HepG2 (cell line): ENCODE results near the gene DUS3L. TPM values are rescaled to one million over a fixed set of nuclear protein-coding genes. Genes with fewer than 3 reads are reported as not detected.
A peak's percentile ranks its signal among the peaks of the same experiment; 100 is the strongest.

Experiments used
- ATRX ChIP-seq: sonication (generic); formaldehyde crosslinking; IDR thresholded peaks from 2 replicates; pipeline ENCODE4 v1.4.0; 2020; ENCODE audit warnings: missing genetic modification reagents, borderline replicate concordance
- FOXP1 ChIP-seq, 2 experiments: fragments of 450-650 bp in 1 of 2; IDR thresholded peaks; 2 replicates each; pipeline ENCODE4 v1.6.1; 2017 to 2018; ENCODE audit warnings: antibody characterized with exemption in 1 of 2
- MYC ChIP-seq: sonication (generic); formaldehyde crosslinking; IDR thresholded peaks from 2 replicates; pipeline ENCODE4 v1.9.0; 2021; ENCODE audit warnings: missing genetic modification reagents, borderline replicate concordance
- PCBP2 ChIP-seq: fragments of 200-400 bp; formaldehyde crosslinking; optimal IDR thresholded peaks from 2 replicates; pipeline ENCODE3; 2018; ENCODE audit warnings: low read length, low read depth; ENCODE audit not compliant: poor library complexity, severe bottlenecking
- ZFX ChIP-seq: sonication (generic); formaldehyde crosslinking; IDR thresholded peaks from 2 replicates; pipeline ENCODE4 v1.4.0; 2020; ENCODE audit warnings: mild to moderate bottlenecking, low read depth, missing genetic modification reagents, moderate library complexity
- polyA plus RNA-seq, 8 experiments: library from polyadenylated mRNA; depleted of rRNA in 3 of 8; stranded (reverse) in 7 of 8; unstranded in 1 of 8; fragments of >200 nt; fragmentation: Illumina TruSeq in 4 of 8; extraction: Trizol in 4 of 8; gene quantifications; 2 replicates each; pipeline versions ENCODE4 v1.2.1 to v1.2.3, GENCODE V29; 2011 to 2016; ENCODE audit warnings: low read depth in 4 of 8, missing spikeins in 1 of 8, mixed read lengths in 1 of 8; ENCODE audit not compliant: insufficient read depth in 1 of 8
- total RNA-seq, 5 experiments: library from RNA; depleted of rRNA; stranded (reverse); fragments of >200 nt; fragmentation: Illumina TruSeq; extraction: Trizol; gene quantifications; 2 replicates each; pipeline ENCODE4 v1.2.3, GENCODE V29; 2016; ENCODE audit warnings: low read depth in 1 of 5
- TF ChIP-seq, protein P1 (sequence below): sonication (generic); formaldehyde crosslinking; IDR thresholded peaks from 2 replicates; pipeline ENCODE4 v1.8.0; 2022; ENCODE audit warnings: missing genetic modification reagents, mild to moderate bottlenecking, moderate library complexity, borderline replicate concordance
- TF ChIP-seq, protein P2 (sequence below), 2 experiments: sonication (generic) in 1 of 2; formaldehyde crosslinking in 1 of 2; IDR thresholded peaks; 2 replicates each; pipeline versions ENCODE4 v1.6.1 to v1.9.0; 2014 to 2022; ENCODE audit warnings: antibody characterized with exemption in 1 of 2, borderline replicate concordance in 1 of 2, inconsistent platforms in 1 of 2, low read depth in 1 of 2, missing genetic modification reagents in 1 of 2
- TF ChIP-seq, protein P3 (sequence below): sonication (generic); formaldehyde crosslinking; IDR thresholded peaks from one replicate; pipeline ENCODE4 v1.5.1; 2020; ENCODE audit warnings: mild to moderate bottlenecking, missing genetic modification reagents; ENCODE audit errors: not compliant biosample characterization

The DUS3L gene
- total and polyA plus RNA-seq, 2 of the 13 experiments (the other 11 are each of a cell fraction or from before 2014, with no cell fraction given) = 13.3 to 25.1 TPM

DNA sequence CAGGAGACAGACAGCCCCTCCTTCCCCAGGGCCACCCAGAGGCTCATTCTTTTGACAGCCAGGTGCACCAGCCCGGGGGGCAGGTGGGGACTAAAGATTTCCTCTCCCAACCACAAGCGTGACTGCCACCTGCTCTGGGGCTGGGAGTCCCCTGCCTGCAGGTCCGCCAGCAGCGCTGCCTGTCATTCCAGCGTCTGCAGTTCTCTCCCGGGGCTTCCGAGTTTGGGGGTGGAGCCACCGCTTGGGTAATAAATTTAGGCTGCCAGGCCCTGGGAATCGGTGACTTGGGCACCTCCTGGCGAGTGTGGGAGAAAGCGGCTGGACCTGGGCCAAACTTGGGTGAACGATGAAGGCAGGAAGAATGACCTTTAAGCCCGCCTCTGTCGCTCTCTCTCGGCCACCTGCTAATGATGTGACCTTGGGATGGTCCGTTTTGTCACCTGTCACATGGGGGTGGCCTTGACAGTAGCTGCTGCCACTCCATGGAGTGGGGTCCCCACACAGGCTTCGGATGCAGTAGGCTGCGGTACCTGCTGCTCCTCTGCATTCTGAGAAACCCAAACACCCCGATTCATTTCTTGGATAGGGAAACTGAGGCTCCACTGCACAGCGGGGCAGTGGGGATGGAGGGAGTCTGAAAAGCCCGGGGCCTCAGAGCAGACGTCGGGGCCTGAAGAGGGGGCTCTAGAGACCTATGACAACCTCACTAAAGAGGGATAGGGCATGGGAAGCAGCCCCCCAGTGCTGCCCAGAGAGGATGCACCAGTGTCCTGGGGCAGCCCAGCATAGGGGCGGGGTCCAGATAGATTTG, 35.8 kb upstream of the DUS3L start (continued):
- TF ChIP-seq ZFX (CRISPR knock-in tag) (no peak; the same call in 1 of the 2 replicates), PCBP2 (no peak), FOXP1 (IDR thresholded peaks at IDR 0.05) (no peak), FOXP1 (CRISPR knock-in tag; IDR thresholded peaks at IDR 0.05) (no peak), ATRX (CRISPR knock-in tag) (no peak), MYC (CRISPR knock-in tag) (no peak)
- TF ChIP-seq, protein P1, sequence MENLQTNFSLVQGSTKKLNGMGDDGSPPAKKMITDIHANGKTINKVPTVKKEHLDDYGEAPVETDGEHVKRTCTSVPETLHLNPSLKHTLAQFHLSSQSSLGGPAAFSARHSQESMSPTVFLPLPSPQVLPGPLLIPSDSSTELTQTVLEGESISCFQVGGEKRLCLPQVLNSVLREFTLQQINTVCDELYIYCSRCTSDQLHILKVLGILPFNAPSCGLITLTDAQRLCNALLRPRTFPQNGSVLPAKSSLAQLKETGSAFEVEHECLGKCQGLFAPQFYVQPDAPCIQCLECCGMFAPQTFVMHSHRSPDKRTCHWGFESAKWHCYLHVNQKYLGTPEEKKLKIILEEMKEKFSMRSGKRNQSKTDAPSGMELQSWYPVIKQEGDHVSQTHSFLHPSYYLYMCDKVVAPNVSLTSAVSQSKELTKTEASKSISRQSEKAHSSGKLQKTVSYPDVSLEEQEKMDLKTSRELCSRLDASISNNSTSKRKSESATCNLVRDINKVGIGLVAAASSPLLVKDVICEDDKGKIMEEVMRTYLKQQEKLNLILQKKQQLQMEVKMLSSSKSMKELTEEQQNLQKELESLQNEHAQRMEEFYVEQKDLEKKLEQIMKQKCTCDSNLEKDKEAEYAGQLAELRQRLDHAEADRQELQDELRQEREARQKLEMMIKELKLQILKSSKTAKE (CRISPR knock-in tag) = peak; percentile 15; the same call in 1 of the 2 replicates
- TF ChIP-seq, protein P2, sequence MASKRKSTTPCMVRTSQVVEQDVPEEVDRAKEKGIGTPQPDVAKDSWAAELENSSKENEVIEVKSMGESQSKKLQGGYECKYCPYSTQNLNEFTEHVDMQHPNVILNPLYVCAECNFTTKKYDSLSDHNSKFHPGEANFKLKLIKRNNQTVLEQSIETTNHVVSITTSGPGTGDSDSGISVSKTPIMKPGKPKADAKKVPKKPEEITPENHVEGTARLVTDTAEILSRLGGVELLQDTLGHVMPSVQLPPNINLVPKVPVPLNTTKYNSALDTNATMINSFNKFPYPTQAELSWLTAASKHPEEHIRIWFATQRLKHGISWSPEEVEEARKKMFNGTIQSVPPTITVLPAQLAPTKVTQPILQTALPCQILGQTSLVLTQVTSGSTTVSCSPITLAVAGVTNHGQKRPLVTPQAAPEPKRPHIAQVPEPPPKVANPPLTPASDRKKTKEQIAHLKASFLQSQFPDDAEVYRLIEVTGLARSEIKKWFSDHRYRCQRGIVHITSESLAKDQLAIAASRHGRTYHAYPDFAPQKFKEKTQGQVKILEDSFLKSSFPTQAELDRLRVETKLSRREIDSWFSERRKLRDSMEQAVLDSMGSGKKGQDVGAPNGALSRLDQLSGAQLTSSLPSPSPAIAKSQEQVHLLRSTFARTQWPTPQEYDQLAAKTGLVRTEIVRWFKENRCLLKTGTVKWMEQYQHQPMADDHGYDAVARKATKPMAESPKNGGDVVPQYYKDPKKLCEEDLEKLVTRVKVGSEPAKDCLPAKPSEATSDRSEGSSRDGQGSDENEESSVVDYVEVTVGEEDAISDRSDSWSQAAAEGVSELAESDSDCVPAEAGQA (IDR thresholded peaks at IDR 0.05; ENCODE audit: low read depth) = 0 out of 2 replicates have a peak, but pooled peaks have one; percentile 8
- TF ChIP-seq, protein P2 (CRISPR knock-in tag; IDR thresholded peaks at IDR 0.05; ENCODE audit: borderline replicate concordance) = no peak
- TF ChIP-seq, protein P3, sequence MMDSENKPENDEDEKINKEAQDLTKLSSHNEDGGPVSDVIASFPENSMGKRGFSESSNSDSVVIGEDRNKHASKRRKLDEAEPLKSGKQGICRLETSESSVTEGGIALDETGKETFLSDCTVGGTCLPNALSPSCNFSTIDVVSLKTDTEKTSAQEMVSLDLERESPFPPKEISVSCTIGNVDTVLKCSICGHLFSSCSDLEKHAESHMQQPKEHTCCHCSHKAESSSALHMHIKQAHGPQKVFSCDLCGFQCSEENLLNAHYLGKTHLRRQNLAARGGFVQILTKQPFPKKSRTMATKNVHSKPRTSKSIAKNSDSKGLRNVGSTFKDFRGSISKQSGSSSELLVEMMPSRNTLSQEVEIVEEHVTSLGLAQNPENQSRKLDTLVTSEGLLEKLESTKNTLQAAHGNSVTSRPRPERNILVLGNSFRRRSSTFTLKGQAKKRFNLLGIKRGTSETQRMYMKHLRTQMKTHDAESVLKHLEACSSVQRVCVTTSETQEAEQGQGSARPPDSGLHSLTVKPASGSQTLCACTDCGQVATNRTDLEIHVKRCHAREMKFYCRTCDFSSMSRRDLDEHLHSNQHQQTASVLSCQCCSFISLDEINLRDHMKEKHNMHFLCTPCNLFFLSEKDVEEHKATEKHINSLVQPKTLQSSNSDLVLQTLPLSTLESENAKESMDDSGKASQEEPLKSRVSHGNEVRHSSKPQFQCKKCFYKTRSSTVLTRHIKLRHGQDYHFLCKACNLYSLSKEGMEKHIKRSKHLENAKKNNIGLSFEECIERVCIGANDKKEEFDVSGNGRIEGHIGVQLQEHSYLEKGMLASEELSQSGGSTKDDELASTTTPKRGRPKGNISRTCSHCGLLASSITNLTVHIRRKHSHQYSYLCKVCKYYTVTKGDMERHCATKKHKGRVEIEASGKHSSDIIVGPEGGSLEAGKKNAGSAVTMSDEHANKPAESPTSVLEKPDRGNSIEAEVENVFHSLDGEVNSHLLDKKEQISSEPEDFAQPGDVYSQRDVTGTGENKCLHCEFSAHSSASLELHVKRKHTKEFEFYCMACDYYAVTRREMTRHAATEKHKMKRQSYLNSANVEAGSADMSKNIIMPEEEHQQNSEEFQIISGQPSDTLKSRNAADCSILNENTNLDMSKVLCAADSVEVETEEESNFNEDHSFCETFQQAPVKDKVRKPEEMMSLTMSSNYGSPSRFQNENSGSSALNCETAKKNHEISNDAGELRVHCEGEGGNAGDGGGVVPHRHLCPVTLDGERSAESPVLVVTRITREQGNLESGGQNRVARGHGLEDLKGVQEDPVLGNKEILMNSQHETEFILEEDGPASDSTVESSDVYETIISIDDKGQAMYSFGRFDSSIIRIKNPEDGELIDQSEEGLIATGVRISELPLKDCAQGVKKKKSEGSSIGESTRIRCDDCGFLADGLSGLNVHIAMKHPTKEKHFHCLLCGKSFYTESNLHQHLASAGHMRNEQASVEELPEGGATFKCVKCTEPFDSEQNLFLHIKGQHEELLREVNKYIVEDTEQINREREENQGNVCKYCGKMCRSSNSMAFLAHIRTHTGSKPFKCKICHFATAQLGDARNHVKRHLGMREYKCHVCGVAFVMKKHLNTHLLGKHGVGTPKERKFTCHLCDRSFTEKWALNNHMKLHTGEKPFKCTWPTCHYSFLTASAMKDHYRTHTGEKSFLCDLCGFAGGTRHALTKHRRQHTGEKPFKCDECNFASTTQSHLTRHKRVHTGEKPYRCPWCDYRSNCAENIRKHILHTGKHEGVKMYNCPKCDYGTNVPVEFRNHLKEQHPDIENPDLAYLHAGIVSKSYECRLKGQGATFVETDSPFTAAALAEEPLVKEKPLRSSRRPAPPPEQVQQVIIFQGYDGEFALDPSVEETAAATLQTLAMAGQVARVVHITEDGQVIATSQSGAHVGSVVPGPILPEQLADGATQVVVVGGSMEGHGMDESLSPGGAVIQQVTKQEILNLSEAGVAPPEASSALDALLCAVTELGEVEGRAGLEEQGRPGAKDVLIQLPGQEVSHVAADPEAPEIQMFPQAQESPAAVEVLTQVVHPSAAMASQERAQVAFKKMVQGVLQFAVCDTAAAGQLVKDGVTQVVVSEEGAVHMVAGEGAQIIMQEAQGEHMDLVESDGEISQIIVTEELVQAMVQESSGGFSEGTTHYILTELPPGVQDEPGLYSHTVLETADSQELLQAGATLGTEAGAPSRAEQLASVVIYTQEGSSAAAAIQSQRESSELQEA (CRISPR knock-in tag) = no peak
